ENCODE data around the gene DRD5. TPM values are rescaled to one million over a fixed set of nuclear protein-coding genes. Genes with fewer than 3 reads are reported as not detected.

Gene DRD5
- total RNA-seq, 4 donors from 2014 or later: not detected

GRCh38 chr4:9820343-9820742, 38.9 kb downstream of the DRD5 start:
- ATAC-seq: no peak
- no peak overlapping the region for H3K4me3 ChIP-seq
- TF ChIP-seq POLR2A (IDR thresholded peaks at IDR 0.05) (no peak), POLR2AphosphoS5 (IDR thresholded peaks at IDR 0.05) (no peak), CTCF (IDR thresholded peaks at IDR 0.05) (no peak), EP300 (IDR thresholded peaks at IDR 0.05) (no peak)
- no peaks in the 10 kb centered on the region for H3K36me3 ChIP-seq
- 74 to 79% methylated on average over 5 of the region's 5 CpGs for WGBS, 2 donors (ENCODE audit: low coverage in 1 of 2)
- no peak overlapping the region for H3K27ac ChIP-seq
- H3K4me1 ChIP-seq: no peaks in the 10 kb centered on the region
- H3K27me3 ChIP-seq: no peaks in the 10 kb centered on the region
- H3K9me3 ChIP-seq: peaks cover 0 to 9% (median 0%) of the 10 kb centered on the region in 3 donors

GRCh38 chr4:9825049-9825448, 43.6 kb downstream of the DRD5 start:
- Histone ChIP-seq H3K4me3 (no peak overlapping the region), H3K27me3 (no peaks in the 10 kb centered on the region), H3K9me3 (no peaks in the 10 kb centered on the region), H3K27ac (no peak overlapping the region), H3K4me1 (no peaks in the 10 kb centered on the region), H3K36me3 (no peaks in the 10 kb centered on the region)
- 80 to 89% methylated on average over 3 of the region's 3 CpGs for WGBS, 2 donors (ENCODE audit: low coverage in 1 of 2)
- no peak for ATAC-seq
- no peak for TF ChIP-seq CTCF (IDR thresholded peaks at IDR 0.05)
- no peak for TF ChIP-seq POLR2AphosphoS5 (IDR thresholded peaks at IDR 0.05)
- TF ChIP-seq POLR2A (IDR thresholded peaks at IDR 0.05): no peak
- no peak for TF ChIP-seq EP300 (IDR thresholded peaks at IDR 0.05)

GRCh38 chr4:9826551-9826950, 45.1 kb downstream of the DRD5 start:
- TF ChIP-seq POLR2AphosphoS5 (IDR thresholded peaks at IDR 0.05) (no peak), CTCF (IDR thresholded peaks at IDR 0.05) (no peak), POLR2A (IDR thresholded peaks at IDR 0.05) (no peak), EP300 (IDR thresholded peaks at IDR 0.05) (no peak)
- H3K27me3 ChIP-seq: no peaks in the 10 kb centered on the region
- H3K36me3 ChIP-seq: no peaks in the 10 kb centered on the region
- H3K27ac ChIP-seq: no peak overlapping the region
- ATAC-seq: no peak
- 92 to 100% methylated on average over 1 of the region's 1 CpG for WGBS, 2 donors (ENCODE audit: low coverage in 1 of 2)
- no peaks in the 10 kb centered on the region for H3K4me1 ChIP-seq
- no peak overlapping the region for H3K4me3 ChIP-seq
- H3K9me3 ChIP-seq: no peaks in the 10 kb centered on the region

- Histone ChIP-seq H3K9me3 (no peaks in the 10 kb centered on the region), H3K27me3 (no peaks in the 10 kb centered on the region), H3K27ac (no peak overlapping the region), H3K4me3 (no peak overlapping the region), H3K36me3 (peaks cover 0 to 8% of the 10 kb centered on the region in 2 donors), H3K4me1 (no peaks in the 10 kb centered on the region)
- no peak for ATAC-seq
- TF ChIP-seq POLR2A (IDR thresholded peaks at IDR 0.05) (no peak), EP300 (IDR thresholded peaks at IDR 0.05) (no peak), CTCF (IDR thresholded peaks at IDR 0.05) (no peak), POLR2AphosphoS5 (IDR thresholded peaks at IDR 0.05) (no peak)
- 100% methylated on average over 1 of the region's 2 CpGs; no CpG with 5 or more reads in 1 of the 2 donors for WGBS, 2 donors (ENCODE audit: low coverage in 1 of 2)
These were observed 51.2 kb downstream of the DRD5 start for GRCh38 chr4:9832640-9833039.

GRCh38 chr4:9833421-9833820, 52.0 kb downstream of the DRD5 start:
- no peak for ATAC-seq
- WGBS, 2 donors (ENCODE audit: low coverage in 1 of 2): 89 to 93% methylated on average over 2 to 3 of the region's 5 CpGs
- H3K4me1 ChIP-seq: no peaks in the 10 kb centered on the region
- no peak overlapping the region for H3K27ac ChIP-seq
- peaks cover 0 to 8% of the 10 kb centered on the region in 2 donors for H3K36me3 ChIP-seq
- H3K9me3 ChIP-seq: no peaks in the 10 kb centered on the region
- H3K4me3 ChIP-seq: no peak overlapping the region
- no peaks in the 10 kb centered on the region for H3K27me3 ChIP-seq
- TF ChIP-seq POLR2AphosphoS5 (IDR thresholded peaks at IDR 0.05) (no peak), CTCF (IDR thresholded peaks at IDR 0.05) (no peak), EP300 (IDR thresholded peaks at IDR 0.05) (no peak), POLR2A (IDR thresholded peaks at IDR 0.05) (no peak)

Measured in gastroesophageal sphincter (tissue), 4 donors.